Activated T-cell treated with anti-CD3 and anti-CD28 coated beads for 24 hours (primary cell): Measurements from ENCODE around the gene NT5C3B.

Experiments used
- DNase-seq: peaks from one replicate; pipeline ENCODE4 v3.0.0-alpha.2; 2020; ENCODE audit warnings: low read depth

NT5C3B gene

GRCh38 chr17:41810659-41811548 lies 25.1 kb downstream of the NT5C3B start:
- DNase-seq: no peak

GRCh38 chr17:41806685-41807445 lies 29.2 kb downstream of the NT5C3B start:
- DNase-seq: no peak

GRCh38 chr17:41803049-41804020 lies 32.7 kb downstream of the NT5C3B start:
- DNase-seq: no peak

GRCh38 chr17:41801374-41802271 lies 34.4 kb downstream of the NT5C3B start:
- peak; percentile 61 for DNase-seq

GRCh38 chr17:41800601-41801373 lies 35.2 kb downstream of the NT5C3B start:
- DNase-seq: no peak

GRCh38 chr17:41799366-41799765 lies 36.7 kb downstream of the NT5C3B start:
- DNase-seq: no peak

GRCh38 chr17:41797377-41797776 lies 38.7 kb downstream of the NT5C3B start:
- DNase-seq: no peak

- DNase-seq: no peak
These were observed 39.7 kb downstream of the NT5C3B start for GRCh38 chr17:41796121-41796895.

GRCh38 chr17:41794540-41794975 lies 41.5 kb downstream of the NT5C3B start:
- no peak for DNase-seq

- no peak for DNase-seq
These were observed 42.1 kb downstream of the NT5C3B start for GRCh38 chr17:41793784-41794539.

GRCh38 chr17:41792845-41793783 lies 42.9 kb downstream of the NT5C3B start:
- DNase-seq: no peak

GRCh38 chr17:41787021-41787418 lies 49.0 kb downstream of the NT5C3B start:
- DNase-seq: no peak

- peak; percentile 83 for DNase-seq
These were observed 49.6 kb downstream of the NT5C3B start, which contains the start of gene JUP for GRCh38 chr17:41786227-41787020. Gene JUP (minus strand): TSS chr17:41786711. CDS start chr17:41771854, 14,857 bp downstream.

GRCh38 chr17:41785859-41786226 lies 50.2 kb downstream of the NT5C3B start:
- no peak for DNase-seq

GRCh38 chr17:41785091-41785858 lies 50.8 kb downstream of the NT5C3B start:
- DNase-seq: no peak
